Neural progenitor cell (in vitro differentiated cells): Measurements from ENCODE around the gene ALDH1B1. TPM values are rescaled to one million over a fixed set of nuclear protein-coding genes. Genes with fewer than 3 reads are reported as not detected.
A peak's percentile ranks its signal among the peaks of the same experiment; 100 is the strongest.

ENCODE experiments used
- DNase-seq: peaks from one replicate; pipeline ENCODE4 v3.0.0-alpha.2; 2016; ENCODE audit warnings: low spot score
- H2AFZ ChIP-seq: fragments of 200-600 bp; sonication (generic); replicated peaks from 2 replicates; pipeline ENCODE4 v1.6.1; 2016; ENCODE audit warnings: antibody characterized with exemption
- H3F3A ChIP-seq: fragments of 200-600 bp; sonication (generic); 2 replicates; pipeline ENCODE4 v1.6.1; 2016; ENCODE audit warnings: antibody characterized with exemption, low read depth
- H3K27ac ChIP-seq: fragments of 200-600 bp; sonication (generic); 2 replicates; pipeline ENCODE4 v1.5.1; 2016; ENCODE audit warnings: mild to moderate bottlenecking
- H3K27me3 ChIP-seq: fragments of 200-600 bp; sonication (generic); 2 replicates; pipeline ENCODE4 v1.6.1; 2016; ENCODE audit warnings: mild to moderate bottlenecking, moderate library complexity
- H3K36me3 ChIP-seq: fragments of 200-600 bp; sonication (generic); 2 replicates; pipeline ENCODE4 v1.5.1; 2016
- H3K4me1 ChIP-seq: fragments of 200-600 bp; sonication (generic); 2 replicates; pipeline ENCODE4 v1.6.1; 2016; ENCODE audit warnings: mixed run types
- H3K4me2 ChIP-seq: fragments of 200-600 bp; sonication (generic); 2 replicates; pipeline ENCODE4 v1.6.1; 2016
- H3K4me3 ChIP-seq: fragments of 200-600 bp; sonication (generic); 2 replicates; pipeline ENCODE4 v1.5.1; 2016
- H3K79me2 ChIP-seq: fragments of 200-600 bp; sonication (generic); 2 replicates; pipeline ENCODE4 v1.6.1; 2016; ENCODE audit warnings: low read depth
- H3K9ac ChIP-seq: fragments of 200-600 bp; sonication (generic); 2 replicates; pipeline ENCODE4 v1.6.1; 2016
- H3K9me3 ChIP-seq: fragments of 200-600 bp; sonication (generic); 2 replicates; pipeline ENCODE4 v1.5.1; 2016; ENCODE audit warnings: low read depth
- H4K20me1 ChIP-seq: fragments of 200-600 bp; sonication (generic); 2 replicates; pipeline ENCODE4 v1.6.1; 2016; ENCODE audit warnings: low read depth
- H3K27ac Mint-ChIP-seq: 3 replicates; pipeline ENCODE4 v1.8.0; 2021; ENCODE audit warnings: mixed read lengths
- H3K27me3 Mint-ChIP-seq: 2 replicates; pipeline ENCODE4 v1.8.0; 2022; ENCODE audit warnings: low read depth, mild to moderate bottlenecking, inconsistent platforms, moderate library complexity, mixed read lengths; ENCODE audit not compliant: insufficient read depth
- H3K36me3 Mint-ChIP-seq: 3 replicates; pipeline ENCODE4 v1.8.0; 2021; ENCODE audit warnings: mixed read lengths
- H3K4me1 Mint-ChIP-seq: 3 replicates; pipeline ENCODE4 v1.8.0; 2021; ENCODE audit warnings: mixed read lengths
- H3K4me3 Mint-ChIP-seq: 3 replicates; pipeline ENCODE4 v1.8.0; 2021; ENCODE audit warnings: mild to moderate bottlenecking, moderate library complexity, mixed read lengths
- H3K9me3 Mint-ChIP-seq: 3 replicates; pipeline ENCODE4 v1.8.0; 2020; ENCODE audit warnings: mixed read lengths
- EZH2 ChIP-seq: fragments of 200-600 bp; sonication (generic); IDR thresholded peaks from 2 replicates; pipeline ENCODE4 v1.6.1; 2017; ENCODE audit warnings: antibody characterized with exemption, mild to moderate bottlenecking, moderate library complexity
- EZH2phosphoT487 ChIP-seq: fragments of 200-600 bp; sonication (generic); IDR thresholded peaks from 2 replicates; pipeline ENCODE4 v1.6.1; 2017; ENCODE audit warnings: antibody characterized with exemption
- total RNA-seq: library from RNA; depleted of rRNA; stranded (reverse); fragments of >200 nt; gene quantifications from 2 replicates; pipeline ENCODE4 v1.2.3, GENCODE V29; 2015; ENCODE audit warnings: low replicate concordance
- TF ChIP-seq, protein P1 (sequence below): fragments of 200-600 bp; sonication (generic); IDR thresholded peaks from 2 replicates; pipeline ENCODE4 v1.5.1; 2017; ENCODE audit warnings: antibody characterized with exemption, mild to moderate bottlenecking

The ALDH1B1 gene
- total RNA-seq, 1 donor from 2014 or later: 32.9 TPM

DNA sequence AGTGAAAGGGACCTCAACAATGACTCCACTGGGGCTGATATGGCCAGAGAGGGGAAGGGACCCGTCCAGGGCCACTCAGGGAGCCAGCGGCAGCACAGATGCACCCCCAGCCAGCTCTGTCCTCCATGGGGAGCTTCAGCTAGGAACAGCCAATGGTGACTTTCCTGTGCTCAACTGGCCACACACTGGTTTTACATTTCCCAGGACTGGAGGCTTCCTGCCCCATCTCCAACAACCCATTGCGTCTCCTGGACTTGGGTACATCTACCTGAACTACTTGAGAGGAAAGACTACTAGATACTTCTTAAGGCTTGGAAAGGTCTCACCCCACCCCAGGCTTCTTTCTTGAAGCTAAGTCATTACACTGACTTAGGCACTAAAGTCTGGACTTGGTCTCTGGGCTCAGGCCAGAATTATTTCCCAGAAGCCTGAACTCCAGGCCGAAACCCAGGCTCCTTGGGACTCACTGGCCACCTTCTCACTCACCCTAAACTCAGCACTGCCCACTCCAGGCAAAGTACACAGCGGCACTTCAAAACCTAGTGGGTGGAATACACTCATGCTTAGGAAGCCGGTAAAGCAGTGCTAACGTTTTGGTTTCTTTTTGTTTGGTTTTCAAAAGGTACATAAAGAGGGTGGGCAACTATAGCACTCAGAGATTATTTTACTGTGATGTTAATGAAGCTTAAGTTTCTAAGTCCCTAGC lies 30.2 kb downstream of the ALDH1B1 start:
- H3K36me3 Mint-ChIP-seq: peaks cover 4% of the 10 kb centered on the region
- H4K20me1 ChIP-seq: peaks cover 5% of the 10 kb centered on the region
- no peak for TF ChIP-seq EZH2
- TF ChIP-seq, protein P1, sequence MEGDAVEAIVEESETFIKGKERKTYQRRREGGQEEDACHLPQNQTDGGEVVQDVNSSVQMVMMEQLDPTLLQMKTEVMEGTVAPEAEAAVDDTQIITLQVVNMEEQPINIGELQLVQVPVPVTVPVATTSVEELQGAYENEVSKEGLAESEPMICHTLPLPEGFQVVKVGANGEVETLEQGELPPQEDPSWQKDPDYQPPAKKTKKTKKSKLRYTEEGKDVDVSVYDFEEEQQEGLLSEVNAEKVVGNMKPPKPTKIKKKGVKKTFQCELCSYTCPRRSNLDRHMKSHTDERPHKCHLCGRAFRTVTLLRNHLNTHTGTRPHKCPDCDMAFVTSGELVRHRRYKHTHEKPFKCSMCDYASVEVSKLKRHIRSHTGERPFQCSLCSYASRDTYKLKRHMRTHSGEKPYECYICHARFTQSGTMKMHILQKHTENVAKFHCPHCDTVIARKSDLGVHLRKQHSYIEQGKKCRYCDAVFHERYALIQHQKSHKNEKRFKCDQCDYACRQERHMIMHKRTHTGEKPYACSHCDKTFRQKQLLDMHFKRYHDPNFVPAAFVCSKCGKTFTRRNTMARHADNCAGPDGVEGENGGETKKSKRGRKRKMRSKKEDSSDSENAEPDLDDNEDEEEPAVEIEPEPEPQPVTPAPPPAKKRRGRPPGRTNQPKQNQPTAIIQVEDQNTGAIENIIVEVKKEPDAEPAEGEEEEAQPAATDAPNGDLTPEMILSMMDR: no peak
- no peak for TF ChIP-seq EZH2phosphoT487
- H3K27ac ChIP-seq: no peak overlapping the region
- H3K4me2 ChIP-seq: peak overlapping the region; percentile 78
- H3K9ac ChIP-seq: no peak overlapping the region
- no peaks in the 10 kb centered on the region for H3K36me3 ChIP-seq
- no peaks in the 10 kb centered on the region for H3K9me3 ChIP-seq
- H2AFZ ChIP-seq: no peak overlapping the region
- peak overlapping the region; percentile 89 for H3K4me3 Mint-ChIP-seq
- DNase-seq: no peak
- peaks cover 35% of the 10 kb centered on the region for H3K4me1 ChIP-seq
- peak overlapping the region; percentile 95 for H3K27ac Mint-ChIP-seq
- H3F3A ChIP-seq: peaks cover 41% of the 10 kb centered on the region
- peaks cover 7% of the 10 kb centered on the region for H3K27me3 Mint-ChIP-seq
- peaks cover 50% of the 10 kb centered on the region for H3K27me3 ChIP-seq
- H3K4me3 ChIP-seq: no peak overlapping the region
- no peaks in the 10 kb centered on the region for H3K79me2 ChIP-seq
- H3K9me3 Mint-ChIP-seq: no peaks in the 10 kb centered on the region
- peaks cover 71% of the 10 kb centered on the region for H3K4me1 Mint-ChIP-seq

- no peak for DNase-seq
- Histone ChIP-seq H3K36me3 (no peaks in the 10 kb centered on the region), H2AFZ (peak overlapping the region; percentile 92), H3F3A (peaks cover 41% of the 10 kb centered on the region), H3K9me3 (no peaks in the 10 kb centered on the region), H4K20me1 (peaks cover 5% of the 10 kb centered on the region), H3K9ac (no peak overlapping the region), H3K4me3 (peak overlapping the region; percentile 44), H3K4me2 (peak overlapping the region; percentile 78), H3K4me1 (peaks cover 33% of the 10 kb centered on the region), H3K27me3 (peaks cover 50% of the 10 kb centered on the region), H3K27ac (no peak overlapping the region), H3K79me2 (no peaks in the 10 kb centered on the region)
- peak overlapping the region; percentile 26 for H3K27ac Mint-ChIP-seq
- H3K9me3 Mint-ChIP-seq: no peaks in the 10 kb centered on the region
- TF ChIP-seq EZH2phosphoT487: no peak
- TF ChIP-seq, protein P1: no peak
- peaks cover 2% of the 10 kb centered on the region for H3K36me3 Mint-ChIP-seq
- H3K27me3 Mint-ChIP-seq: peaks cover 7% of the 10 kb centered on the region
- H3K4me1 Mint-ChIP-seq: peaks cover 64% of the 10 kb centered on the region
- H3K4me3 Mint-ChIP-seq: peak overlapping the region; percentile 89
Observed at GRCh38 chr9:38423273-38423972, 30.9 kb downstream of the ALDH1B1 start.

GRCh38 chr9:38423973-38424843 lies 31.7 kb downstream of the ALDH1B1 start, which contains the start of gene IGFBPL1:
IGFBPL1 (minus strand) TSS chr9:38424454; CDS start chr9:38424424, 30 bp downstream.
- peaks cover 41% of the 10 kb centered on the region for H3F3A ChIP-seq
- H4K20me1 ChIP-seq: peaks cover 5% of the 10 kb centered on the region
- no peak within 1 kb of the TSS for H3K27ac ChIP-seq
- H2AFZ ChIP-seq: peak within 1 kb of the TSS; percentile 92
- no peak within 1 kb of the TSS for H3K9ac ChIP-seq
- TF ChIP-seq EZH2phosphoT487: no peak
- TF ChIP-seq EZH2: no peak
- TF ChIP-seq, protein P1: no peak
- peak; percentile 88 for DNase-seq
- Mint-ChIP-seq H3K4me1 (peaks cover 56% of the 10 kb centered on the region), H3K9me3 (no peaks in the 10 kb centered on the region), H3K4me3 (peak within 1 kb of the TSS; percentile 89), H3K36me3 (peaks cover 2% of the 10 kb centered on the region), H3K27me3 (peaks cover 7% of the 10 kb centered on the region), H3K27ac (peak within 1 kb of the TSS; percentile 26)
- peak within 1 kb of the TSS; percentile 78 for H3K4me2 ChIP-seq
- H3K27me3 ChIP-seq: peaks cover 50% of the 10 kb centered on the region
- peaks cover 25% of the 10 kb centered on the region for H3K4me1 ChIP-seq
- no peaks in the 10 kb centered on the region for H3K36me3 ChIP-seq
- H3K79me2 ChIP-seq: no peaks in the 10 kb centered on the region
- peak within 1 kb of the TSS; percentile 44 for H3K4me3 ChIP-seq
- H3K9me3 ChIP-seq: no peaks in the 10 kb centered on the region
